Right renal cortex interstitium (tissue), 3 donors: ENCODE data around the gene SPINT1. TPM values are rescaled to one million over a fixed set of nuclear protein-coding genes. Genes with fewer than 3 reads are reported as not detected.

Experiments used
- DNase-seq, 3 donors: peaks; one replicate each; pipeline ENCODE4 v3.0.0-alpha.2; 2013; ENCODE audit warnings: low read depth in 3 of 3, low spot score in 2 of 3
- polyA plus RNA-seq, 3 donors: library from polyadenylated mRNA; unstranded; fragments of 120-200 nt; gene quantifications; one replicate each; pipeline ENCODE4 v1.2.1, GENCODE V29; 2013; ENCODE audit not compliant: insufficient read length in 3 of 3

SPINT1 gene
- polyA plus RNA-seq, 3 donors: 60.3 to 71.1 (median 70.0) TPM

DNA sequence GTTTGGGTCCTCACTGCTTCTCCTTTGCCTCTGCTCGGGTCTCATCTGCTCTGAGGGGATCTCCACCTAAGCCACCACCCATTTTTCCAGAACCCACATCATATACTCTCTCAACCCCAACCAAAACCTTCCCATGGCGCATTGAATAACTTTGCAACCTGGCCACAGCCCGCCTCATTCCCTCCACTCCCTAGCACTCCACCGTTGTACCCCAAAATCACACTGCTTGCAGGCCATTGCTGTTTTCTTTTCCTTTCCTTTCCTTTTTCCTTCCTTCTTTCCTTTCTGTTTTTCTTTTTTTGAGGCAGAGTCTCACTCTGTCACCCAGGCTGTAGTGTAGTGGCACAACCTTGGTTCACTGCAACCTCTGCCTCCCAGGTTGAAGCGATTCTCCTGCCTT, 47.3 kb downstream of the SPINT1 start:
- no peak for DNase-seq

DNA sequence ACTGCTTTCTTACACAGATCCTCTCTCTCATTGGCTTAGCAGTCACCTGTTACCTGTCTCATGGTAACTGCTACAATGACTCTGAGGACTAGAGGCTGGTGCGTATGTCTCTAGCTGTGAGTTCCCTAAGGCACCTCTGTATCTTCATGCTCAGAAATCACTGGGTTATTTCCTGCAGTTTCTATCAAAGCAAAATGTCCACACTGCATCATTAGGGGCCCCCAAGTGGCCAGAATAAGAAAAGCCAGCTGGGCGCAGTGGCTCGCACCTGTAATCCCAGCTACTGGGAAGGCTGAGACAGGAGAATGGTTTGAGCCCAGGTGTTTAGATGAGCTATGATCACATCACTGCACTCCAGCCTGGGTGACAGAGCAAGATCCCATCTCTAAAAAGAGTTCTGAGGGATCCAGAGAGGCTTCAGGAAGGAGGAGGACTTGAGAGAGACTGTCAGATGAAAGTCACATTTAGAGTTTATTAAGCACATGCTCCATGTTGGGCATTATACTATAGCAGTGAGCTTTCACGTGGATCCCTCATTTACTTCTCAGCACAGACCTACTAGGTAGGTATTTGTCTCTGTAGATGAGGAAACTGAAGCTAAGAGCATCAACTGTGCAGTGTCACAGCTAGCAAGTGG, 48.1 kb downstream of the SPINT1 start:
- DNase-seq: no peak

DNA sequence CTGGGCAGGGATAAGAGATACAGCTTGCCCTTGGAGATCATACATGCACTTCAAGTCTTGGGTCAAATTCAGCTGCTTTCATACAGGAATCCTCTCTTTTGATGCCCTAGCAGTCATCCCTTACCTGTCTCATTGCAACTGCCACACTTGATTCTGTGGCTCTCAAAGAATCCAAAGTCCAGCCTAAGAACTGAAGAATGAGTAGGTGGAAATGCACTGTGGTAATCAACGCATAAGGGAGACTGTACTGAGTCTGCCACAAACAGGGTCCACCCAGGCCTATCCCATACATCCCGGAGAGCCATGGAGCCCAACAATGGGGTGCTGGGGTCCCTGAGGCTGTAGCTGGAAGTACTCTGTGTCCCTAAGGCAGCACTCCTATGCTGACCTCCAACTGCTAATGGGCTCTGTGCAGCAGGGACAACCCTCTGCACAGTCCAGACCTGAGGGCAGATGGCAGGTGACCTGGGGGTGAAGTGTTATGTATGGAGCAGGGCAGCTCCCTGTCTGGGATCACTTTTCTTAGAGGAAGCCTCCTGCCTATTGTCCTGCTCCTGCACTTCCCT, 48.7 kb downstream of the SPINT1 start:
- no peak for DNase-seq

DNA sequence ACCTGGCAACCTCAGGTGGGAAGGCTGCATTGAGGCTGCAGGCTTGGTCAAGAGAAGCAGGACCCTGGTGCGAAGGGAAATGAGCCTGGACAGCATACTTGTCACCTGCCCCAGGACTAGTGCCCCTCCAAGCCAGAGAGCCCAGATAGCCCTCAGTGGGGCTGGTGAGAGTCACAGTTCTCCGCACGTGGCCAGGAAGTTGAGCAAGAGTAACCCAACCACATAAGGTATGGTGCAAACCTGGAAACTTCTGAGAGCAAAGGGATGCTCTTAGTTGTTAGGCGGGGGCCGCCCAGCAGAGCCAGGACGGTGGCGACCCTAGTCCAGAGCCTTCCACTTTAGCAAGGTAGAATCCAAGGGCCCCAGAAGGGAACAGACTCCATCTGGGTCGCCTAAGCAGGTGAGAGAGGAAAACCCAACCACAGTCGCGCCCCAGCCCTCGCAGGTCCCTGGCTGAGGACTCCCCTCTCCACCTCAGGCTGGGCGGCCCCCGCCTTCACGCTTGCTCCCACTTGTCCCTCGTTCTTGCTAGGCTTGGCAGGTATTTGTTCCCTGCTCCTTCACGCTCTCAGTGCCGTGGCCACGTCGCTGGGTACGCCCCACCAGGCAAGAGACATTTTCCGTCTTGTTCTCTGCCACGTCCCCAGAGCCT, 49.3 kb downstream of the SPINT1 start:
- no peak for DNase-seq

DNA sequence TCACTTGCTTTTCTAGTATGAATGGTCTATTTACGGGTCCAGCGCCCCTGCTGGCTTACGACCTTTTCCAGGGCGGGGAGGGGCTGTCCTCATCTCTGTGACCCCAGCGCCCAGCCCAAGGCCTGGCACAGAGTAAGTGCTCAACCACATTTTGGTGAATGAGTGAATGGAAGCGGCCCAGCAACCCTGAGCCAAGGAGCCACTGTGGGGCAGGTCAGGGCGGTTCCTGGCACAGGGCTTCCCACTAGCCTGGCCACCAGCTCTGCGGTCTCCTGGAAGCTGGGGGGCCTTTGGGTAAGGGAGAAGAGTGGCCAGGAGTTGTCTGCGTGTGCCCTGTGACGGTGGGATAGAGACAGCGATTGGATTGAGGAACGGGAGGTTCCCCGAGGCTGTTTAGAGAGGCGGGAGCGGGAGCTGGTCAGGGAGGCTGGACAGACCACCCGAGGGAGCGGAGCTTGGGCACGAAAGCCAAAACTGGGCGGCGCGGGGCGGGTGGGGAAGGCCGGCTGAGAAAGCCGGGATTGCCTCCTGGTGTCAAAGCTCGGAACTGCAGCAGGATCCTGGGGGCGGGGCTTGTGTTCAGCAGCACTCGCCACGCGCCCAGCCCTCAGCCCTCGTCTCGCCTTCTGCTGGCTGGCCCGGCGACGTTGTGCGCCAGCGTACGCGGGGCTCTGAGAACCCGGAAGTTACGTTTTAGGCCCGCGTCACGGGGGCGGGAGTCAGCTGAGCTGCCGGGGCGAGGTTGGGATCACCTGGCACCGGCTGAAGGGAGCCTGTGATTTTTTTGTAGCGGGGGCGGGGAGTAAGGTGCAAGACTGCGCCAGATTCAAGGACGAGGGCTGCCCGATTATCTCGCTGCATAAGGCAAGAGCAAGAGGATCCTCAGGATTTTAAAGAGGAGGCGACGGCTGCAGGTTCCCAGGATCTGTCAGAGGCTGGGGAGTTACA, 50.2 kb downstream of the SPINT1 start, which contains the start of gene VPS18:
Gene VPS18 (plus strand): TSS at position 718 of the 948 bp plus-strand sequence. CDS start 319 bp downstream, outside the sequence.
- DNase-seq: peak; percentile 91 to 95 (median 92)

DNA sequence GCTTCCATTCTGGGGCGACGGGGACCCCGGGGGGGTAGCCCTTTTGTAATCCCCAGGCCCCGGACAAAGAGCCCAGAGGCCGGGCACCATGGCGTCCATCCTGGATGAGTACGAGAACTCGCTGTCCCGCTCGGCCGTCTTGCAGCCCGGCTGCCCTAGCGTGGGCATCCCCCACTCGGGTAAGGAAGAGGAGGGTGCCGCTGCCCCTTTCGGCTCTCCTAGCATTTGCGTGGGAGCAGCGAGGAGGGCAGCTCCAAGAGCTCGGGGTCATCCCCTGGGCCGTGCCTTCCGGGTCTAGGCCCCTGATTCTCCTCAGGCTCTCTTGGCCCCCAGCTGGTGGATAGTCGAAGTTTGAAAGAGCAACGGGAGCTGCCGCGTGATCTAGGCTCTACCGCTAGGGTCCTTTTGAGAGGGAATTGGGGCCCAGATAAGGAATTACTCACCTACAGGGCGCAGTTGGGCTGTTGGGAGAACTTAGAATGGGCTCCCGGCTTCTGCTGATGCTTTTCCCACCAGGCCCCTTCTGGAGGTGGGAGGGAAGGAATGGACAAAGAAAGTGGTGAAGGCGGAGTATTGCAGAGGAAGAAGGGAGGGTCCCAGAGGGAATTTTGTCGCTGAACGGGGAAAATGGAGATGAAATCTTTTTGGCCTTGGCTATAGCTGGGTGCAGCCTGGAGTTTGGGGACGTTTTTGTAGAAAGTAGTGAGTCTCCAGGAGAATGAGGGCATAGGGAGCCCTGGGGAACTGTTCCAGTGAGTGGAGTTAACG, 51.0 kb downstream of the SPINT1 start:
- no peak for DNase-seq

DNA sequence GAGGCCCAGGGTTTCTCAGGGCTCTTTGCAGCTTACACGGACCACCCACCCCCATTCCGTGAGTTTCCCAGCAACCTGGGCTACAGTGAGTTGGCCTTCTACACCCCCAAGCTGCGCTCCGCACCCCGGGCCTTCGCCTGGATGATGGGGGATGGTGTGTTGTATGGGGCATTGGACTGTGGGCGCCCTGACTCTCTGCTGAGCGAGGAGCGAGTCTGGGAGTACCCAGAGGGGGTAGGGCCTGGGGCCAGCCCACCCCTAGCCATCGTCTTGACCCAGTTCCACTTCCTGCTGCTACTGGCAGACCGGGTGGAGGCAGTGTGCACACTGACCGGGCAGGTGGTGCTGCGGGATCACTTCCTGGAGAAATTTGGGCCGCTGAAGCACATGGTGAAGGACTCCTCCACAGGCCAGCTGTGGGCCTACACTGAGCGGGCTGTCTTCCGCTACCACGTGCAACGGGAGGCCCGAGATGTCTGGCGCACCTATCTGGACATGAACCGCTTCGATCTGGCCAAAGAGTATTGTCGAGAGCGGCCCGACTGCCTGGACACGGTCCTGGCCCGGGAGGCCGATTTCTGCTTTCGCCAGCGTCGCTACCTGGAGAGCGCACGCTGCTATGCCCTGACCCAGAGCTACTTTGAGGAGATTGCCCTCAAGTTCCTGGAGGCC, 55.8 kb downstream of the SPINT1 start:
- no peak for DNase-seq

DNA sequence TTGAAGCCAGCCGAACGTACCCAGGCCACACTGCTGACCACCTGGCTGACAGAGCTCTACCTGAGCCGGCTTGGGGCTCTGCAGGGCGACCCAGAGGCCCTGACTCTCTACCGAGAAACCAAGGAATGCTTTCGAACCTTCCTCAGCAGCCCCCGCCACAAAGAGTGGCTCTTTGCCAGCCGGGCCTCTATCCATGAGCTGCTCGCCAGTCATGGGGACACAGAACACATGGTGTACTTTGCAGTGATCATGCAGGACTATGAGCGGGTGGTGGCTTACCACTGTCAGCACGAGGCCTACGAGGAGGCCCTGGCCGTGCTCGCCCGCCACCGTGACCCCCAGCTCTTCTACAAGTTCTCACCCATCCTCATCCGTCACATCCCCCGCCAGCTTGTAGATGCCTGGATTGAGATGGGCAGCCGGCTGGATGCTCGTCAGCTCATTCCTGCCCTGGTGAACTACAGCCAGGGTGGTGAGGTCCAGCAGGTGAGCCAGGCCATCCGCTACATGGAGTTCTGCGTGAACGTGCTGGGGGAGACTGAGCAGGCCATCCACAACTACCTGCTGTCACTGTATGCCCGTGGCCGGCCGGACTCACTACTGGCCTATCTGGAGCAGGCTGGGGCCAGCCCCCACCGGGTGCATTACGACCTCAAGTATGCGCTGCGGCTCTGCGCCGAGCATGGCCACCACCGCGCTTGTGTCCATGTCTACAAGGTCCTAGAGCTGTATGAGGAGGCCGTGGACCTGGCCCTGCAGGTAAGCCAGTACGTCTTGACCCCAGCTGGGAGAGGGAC, 56.6 kb downstream of the SPINT1 start:
- no peak for DNase-seq

DNA sequence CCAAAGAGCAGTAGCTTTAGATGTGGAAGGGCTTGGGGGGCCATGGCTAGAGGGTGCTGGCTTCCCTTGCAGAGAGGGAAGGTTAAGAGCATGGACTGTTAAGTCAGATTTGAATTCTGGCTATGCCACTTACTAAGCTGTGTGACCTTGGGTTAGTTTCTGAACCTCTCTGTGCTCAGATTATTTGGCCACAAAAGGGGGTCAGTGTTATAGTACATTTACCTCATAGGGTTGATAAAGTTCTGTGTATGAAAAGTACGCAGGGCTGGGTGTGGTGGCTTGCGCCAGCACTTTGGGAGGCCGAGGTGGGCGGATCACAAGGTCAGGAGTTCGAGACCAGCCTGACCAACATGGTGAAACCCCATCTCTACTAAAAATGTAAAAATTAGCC, 57.2 kb downstream of the SPINT1 start:
- no peak for DNase-seq

DNA sequence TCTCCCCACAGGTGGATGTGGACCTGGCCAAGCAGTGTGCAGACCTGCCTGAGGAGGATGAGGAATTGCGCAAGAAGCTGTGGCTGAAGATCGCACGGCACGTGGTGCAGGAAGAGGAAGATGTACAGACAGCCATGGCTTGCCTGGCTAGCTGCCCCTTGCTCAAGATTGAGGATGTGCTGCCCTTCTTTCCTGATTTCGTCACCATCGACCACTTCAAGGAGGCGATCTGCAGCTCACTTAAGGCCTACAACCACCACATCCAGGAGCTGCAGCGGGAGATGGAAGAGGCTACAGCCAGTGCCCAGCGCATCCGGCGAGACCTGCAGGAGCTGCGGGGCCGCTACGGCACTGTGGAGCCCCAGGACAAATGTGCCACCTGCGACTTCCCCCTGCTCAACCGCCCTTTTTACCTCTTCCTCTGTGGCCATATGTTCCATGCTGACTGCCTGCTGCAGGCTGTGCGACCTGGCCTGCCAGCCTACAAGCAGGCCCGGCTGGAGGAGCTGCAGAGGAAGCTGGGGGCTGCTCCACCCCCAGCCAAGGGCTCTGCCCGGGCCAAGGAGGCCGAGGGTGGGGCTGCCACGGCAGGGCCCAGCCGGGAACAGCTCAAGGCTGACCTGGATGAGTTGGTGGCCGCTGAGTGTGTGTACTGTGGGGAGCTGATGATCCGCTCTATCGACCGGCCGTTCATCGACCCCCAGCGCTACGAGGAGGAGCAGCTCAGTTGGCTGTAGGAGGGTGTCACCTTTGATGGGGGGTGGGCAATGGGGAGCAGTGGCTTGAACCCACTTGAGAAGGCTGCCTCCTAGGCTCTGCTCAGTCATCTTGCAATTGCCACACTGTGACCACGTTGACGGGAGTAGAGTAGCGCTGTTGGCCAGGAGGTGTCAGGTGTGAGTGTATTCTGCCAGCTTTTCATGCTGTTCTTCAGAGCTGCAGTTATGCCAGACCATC, 59.0 kb downstream of the SPINT1 start:
- DNase-seq: no peak

DNA sequence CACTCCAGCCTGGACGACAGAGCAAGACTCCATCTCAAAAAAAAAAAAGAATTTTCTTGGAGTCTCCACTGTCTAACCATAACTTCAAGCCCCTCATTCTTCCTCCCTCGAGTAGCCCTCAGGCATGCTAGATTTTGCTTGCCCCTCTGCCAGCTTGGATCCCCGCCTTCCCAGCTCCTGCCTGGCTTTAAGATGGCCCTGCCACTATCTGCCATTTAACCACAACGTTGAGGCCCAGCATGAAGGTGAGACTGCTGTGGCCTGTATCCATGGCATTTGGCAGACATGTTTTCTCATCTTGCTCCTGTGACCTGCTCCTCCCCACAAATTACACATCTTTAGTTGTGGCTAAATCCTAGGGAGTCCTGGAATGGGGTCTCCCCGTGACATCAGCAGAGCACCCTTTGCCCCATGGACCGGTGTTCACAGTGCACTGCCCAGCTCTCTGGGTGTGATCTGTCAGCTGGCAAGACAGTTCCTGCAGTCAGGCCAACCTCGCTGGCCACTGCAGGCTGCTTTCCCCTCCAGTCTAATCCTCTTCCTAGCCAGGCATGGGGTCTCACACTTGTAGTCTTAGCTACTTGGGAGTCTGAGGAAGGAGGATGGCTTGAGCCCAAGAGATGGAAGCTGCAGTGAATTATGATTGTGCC, 60.8 kb downstream of the SPINT1 start:
- no peak for DNase-seq

DNA sequence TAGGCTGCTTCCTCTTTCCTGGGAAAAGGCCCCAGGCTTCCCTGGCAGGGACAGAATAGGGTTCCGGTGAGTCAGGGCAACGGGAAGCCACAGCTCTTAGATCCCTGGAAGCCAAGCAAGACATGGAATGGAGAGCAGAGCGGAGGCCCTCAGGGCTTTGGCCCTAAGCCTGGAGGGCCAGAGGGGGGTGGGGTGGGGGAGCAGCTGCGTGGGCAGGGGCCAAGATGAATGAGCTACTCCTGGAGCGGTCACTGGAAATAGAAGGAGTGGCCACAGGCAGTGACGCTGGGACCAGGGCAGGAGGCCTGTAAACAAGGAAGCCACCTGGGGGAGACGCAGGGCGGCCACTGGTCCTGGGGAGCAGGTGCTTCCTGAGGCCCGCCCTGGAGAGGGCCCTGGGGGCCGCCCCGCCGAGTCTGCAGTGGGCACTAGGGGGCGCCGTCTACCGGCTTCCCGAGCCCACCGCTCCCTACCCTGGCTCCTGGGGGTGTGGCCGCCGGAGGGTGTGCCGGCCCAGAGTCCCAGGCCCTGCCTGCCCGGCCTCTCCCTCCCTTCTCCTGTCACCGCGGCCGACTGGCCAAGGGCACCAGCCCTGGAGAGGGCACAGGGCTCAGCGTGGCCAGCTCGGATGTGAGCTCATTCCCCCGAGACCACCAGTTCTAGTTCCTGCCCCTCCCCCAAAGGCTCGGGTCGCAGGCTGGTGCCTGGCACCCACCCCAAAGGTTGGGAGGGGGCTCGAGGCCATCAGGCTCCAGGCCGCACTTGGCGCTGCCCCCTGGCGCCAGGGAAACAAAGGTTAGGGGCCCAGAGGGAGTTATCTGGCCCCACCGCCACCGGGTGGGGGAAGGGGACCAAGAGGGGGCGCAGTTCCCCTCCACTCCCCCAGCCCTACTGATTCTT, 62.5 kb downstream of the SPINT1 start:
- no peak for DNase-seq

DNA sequence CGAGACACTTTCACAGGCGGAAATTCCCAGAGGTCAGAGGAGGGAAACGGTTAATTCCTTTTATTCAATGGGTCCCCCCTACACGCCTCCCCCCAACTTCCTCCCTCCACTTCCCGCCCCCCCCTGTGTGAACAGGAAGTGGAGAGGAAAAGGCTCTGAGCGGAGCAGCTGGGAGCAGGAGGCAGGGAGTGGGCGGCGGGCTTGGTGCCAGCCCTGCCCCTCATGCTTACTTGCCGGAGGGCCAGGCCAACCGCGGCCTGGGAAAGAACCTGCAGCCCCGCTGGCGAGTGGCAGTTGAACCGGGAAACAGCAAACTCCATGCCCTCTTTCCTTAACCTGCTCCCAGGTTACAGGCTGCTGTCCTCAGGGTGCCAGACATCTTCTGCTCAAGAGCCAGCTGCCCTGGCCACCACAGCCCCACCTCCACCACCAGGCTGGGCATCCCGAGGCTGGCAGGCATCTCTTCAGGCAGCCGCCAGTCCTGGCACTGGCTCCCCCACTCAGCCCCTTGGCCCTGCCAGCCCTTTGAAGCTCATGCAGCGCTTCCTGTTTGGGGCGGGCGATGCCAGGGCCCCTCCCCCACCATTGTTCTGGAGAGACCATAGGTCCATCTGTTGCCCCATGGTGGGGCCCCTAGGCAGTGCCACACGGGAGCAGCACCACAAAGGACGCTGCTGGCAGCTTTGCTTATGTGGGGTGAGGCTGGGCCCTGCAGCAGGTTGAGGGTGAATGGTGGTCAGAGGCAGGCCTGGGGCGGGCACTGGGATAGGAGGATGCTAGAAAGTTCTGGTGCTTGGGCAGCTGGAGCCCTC, 63.3 kb downstream of the SPINT1 start:
- no peak for DNase-seq
